Ovary (tissue), 3 donors: ENCODE measurements around the gene ATN1.
"Not testable (repeated sequence)": the region's sequence is repeated elsewhere in the genome, so short reads cannot be mapped to it uniquely, and the experiment has no call there.

Source experiments
- POLR2A ChIP-seq: fragments of 450-650 bp; IDR thresholded peaks from one replicate; pipeline ENCODE4 v1.6.1; 2017; ENCODE audit warnings: antibody characterized with exemption, mild to moderate bottlenecking, moderate library complexity
- TF ChIP-seq, protein P1 (sequence below), 3 donors: fragments of 450-650 bp in 2 of 3; fragments of 200-600 bp in 1 of 3; IDR thresholded peaks; one replicate each; pipeline versions ENCODE4 v1.5.1 to v1.8.0; 2016 to 2022; ENCODE audit warnings: antibody characterized with exemption in 3 of 3, mild to moderate bottlenecking in 1 of 3
- donor health status: DM: no; HTN: no; CAD: no.

GRCh38 chr12:6879824-6880223 is 47.9 kb upstream of the ATN1 start:
- not testable (repeated sequence) for TF ChIP-seq POLR2A
- TF ChIP-seq, protein P1, sequence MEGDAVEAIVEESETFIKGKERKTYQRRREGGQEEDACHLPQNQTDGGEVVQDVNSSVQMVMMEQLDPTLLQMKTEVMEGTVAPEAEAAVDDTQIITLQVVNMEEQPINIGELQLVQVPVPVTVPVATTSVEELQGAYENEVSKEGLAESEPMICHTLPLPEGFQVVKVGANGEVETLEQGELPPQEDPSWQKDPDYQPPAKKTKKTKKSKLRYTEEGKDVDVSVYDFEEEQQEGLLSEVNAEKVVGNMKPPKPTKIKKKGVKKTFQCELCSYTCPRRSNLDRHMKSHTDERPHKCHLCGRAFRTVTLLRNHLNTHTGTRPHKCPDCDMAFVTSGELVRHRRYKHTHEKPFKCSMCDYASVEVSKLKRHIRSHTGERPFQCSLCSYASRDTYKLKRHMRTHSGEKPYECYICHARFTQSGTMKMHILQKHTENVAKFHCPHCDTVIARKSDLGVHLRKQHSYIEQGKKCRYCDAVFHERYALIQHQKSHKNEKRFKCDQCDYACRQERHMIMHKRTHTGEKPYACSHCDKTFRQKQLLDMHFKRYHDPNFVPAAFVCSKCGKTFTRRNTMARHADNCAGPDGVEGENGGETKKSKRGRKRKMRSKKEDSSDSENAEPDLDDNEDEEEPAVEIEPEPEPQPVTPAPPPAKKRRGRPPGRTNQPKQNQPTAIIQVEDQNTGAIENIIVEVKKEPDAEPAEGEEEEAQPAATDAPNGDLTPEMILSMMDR (IDR thresholded peaks at IDR 0.05) = not testable (repeated sequence)
